HG03060 (cell line): Measurements from ENCODE around the gene TXNDC12.
A peak's percentile ranks its signal among the peaks of the same experiment; 100 is the strongest.
"Not testable (repeated sequence)": the region's sequence is repeated elsewhere in the genome, so short reads cannot be mapped to it uniquely, and the experiment has no call there.

ENCODE experiments used
- ATAC-seq: cut with Tn5 transposase; IDR thresholded peaks from one replicate; pipeline ENCODE4 v1.9.1; 2021; ENCODE audit warnings: low read depth, moderate number of reproducible peaks; ENCODE audit not compliant: unreplicated experiment

Gene TXNDC12

DNA sequence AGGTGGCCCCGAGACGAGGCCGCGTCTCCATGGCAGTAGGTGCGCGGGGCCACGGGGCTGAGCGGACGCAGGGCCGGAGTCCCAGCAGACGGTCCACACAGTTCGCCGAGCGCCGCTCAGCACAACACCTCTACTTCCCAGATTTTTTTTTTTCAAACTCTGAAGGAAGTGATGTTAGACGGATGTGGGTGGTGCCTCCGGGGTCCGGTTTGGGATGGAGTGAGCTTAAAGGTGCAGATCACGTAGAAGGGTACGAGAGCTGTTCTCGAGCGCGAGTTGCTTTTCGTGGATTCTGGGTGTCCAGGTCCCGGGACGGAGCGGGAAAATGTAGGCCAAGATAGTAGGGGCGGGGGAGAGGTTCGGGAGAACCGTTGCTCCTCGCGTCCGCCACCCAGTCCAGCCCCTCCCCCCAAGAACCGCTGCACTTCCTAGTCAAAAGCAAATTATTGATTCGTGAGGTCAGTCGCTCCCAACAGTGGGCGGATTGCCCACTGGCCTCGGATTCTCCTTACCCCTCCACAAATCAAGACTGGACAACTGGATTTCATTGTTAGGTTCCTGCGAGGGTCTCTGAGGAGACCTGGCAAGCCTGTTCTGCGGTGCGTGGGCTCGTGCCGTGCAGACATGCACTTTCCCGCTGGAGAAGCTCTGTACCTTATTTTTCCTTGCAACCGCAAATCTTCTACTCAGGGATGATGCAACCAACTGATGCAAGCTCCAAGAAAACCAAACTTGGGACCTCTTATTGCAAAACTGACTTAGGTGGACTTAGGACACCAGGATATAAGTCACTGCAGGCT is at the start of gene TXNDC12:
TXNDC12 (minus strand) TSS at position 126 of the 800 bp plus-strand sequence; CDS start at position 31, 95 bp downstream.
- peak; percentile 29 for ATAC-seq

DNA sequence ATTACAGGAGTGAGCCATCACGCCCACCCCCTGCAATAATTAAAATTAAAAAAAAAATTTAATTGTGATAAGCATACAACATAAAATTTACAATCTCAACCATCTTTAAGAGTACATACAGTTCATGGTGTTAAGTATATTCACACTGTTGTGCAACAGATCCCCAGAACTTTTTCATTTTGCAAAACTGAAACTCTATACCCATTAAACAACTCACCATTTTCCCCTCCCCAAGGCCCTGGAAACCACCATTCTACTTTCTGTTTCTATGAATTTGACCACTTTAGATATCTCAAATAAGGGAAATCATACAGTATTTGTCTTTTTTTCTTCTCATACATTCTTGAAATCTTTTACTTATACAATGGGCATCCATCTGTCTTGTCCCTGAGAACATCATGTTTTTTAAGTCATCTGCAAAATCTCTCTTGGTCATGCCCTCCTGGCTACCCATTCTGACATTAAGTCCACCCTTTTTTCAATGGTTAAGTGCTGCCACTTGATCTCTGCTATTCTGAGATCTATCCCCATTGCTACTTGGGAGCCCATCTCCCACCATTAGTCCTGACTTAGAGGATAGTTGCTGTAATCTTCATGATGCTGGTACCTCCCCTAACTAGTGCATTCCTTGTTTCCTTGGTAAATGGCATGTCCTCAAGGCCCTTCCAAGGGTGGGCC is 47.5 kb upstream of the TXNDC12 start:
- ATAC-seq, result no peak

DNA sequence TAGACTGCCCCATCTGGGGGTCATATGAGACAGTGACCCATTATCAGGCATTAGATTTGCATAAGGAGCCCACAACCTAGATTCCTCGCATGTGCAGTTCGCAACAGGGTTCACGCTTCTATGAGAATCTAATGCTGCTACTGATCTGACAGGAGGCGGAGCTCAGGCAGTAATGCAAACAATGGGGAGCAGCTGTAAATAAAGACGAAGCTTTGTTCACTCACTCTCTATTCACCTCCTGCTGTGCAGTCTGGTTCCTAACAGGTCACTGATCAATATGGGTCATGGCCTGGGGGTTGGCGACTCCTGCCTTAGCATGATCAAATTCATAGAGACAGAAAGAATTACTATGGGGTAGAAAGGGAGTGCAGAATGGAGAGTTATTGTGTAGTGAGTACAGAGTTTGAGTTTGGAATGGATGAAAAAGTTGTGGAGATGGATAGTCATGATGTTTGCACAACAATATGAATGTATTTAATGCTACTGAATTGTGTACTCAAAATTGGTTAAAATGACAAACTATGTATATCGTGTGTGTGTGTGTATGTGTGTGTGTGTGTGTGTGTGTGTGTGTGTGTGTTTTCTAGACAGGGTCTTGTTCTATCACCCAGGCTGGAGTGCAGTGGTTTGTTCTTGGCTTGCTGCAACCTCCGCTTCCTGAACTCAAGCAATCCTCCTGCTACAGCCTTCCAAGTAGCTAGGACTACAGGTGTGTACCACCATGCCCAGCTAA is 43.3 kb upstream of the TXNDC12 start:
- no peak for ATAC-seq

DNA sequence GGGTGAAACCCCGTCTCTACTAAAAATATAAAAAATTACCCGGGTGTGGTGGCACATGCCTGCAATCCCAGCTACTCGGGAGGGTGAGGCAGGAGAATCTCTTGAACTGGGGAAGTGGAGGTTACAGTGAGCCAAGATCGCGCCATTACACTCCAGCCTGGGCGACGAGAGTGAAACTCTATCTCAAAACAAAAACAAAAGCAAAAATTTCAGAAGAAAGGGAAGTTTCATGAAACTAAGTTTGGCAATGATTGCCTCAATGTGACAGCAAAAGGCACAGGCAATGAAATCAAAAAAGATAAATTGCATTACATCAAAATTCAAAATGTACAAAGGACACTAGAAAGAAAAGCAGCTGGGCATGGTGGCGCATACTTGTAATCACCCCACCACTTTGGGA is 41.2 kb upstream of the TXNDC12 start:
- no peak for ATAC-seq

DNA sequence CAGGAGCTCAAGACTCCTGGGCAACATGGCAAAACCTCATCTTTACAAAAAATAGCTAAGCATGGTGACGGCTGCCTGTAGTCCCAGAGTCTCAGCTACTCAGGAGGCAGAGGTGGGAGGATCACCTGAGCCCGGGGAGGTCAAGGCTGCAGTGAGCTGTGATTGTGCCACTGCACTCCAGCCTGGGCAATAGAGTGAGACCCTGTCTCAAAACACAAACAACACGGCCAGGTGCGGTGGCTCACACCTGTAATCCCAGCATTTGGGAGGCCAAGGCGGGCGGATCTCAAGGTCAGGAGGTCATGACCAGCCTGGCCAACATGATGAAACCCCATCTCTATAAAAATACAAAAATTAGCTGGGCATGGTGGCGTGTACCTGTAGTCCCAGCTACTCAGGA is 39.3 kb upstream of the TXNDC12 start:
- not testable (repeated sequence) for ATAC-seq

DNA sequence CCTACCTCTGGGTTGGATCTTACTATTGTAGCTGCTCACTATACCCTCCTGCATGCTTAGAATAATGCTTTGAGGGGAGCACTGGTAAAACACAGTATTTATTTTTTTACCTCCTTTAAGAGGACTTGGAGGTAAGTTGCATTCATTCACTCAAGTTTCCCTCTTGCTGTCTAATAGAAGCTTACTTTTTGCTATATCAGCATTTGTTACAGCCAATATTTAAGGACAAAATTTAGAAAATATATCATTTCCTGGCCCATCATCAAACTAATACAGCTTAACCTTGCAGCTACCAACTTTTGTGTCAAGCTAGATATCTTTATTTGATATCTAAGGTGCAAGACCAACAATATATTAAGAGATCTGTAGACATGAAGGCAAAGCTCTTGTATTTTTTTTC is 32.9 kb upstream of the TXNDC12 start:
- not testable (repeated sequence) for ATAC-seq

DNA sequence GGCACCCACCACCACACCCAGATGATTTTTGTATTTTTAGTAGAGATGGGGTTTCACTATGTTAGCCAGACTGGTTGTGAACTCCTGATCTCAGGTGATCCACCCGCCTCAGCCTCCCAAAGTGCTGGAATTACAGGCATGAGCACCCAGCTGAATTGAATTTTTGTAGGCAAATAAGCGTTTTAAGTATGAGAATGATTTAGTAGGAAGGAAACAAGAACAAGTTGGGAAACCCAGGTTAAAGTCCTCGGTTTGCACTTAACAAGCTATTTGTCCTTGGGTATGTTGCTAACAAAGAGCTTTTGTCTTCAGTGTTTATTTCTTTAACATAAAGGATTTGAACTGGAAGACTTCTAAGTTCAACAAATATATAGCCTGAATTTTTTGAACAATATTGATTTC is 25.0 kb upstream of the TXNDC12 start:
- no peak for ATAC-seq

DNA sequence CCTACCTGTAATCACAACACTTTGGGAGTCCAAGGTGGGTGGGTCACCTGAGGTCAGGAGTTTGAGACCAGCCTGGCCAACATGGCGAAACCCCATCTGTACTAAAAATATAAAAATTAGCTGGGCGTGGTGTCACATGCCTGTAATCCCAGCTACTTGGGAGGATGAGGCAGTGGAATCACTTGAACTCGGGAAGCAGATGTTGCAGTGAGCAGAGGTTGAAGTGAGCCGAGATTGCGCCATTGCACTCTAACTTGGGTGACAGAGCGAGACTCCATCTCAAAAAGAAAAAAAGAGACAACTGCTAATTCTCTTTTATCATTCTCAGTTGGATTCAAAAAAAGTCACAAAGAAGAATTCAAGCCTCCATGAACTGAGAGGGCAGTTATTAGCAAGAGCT is 22.3 kb upstream of the TXNDC12 start:
- not testable (repeated sequence) for ATAC-seq

DNA sequence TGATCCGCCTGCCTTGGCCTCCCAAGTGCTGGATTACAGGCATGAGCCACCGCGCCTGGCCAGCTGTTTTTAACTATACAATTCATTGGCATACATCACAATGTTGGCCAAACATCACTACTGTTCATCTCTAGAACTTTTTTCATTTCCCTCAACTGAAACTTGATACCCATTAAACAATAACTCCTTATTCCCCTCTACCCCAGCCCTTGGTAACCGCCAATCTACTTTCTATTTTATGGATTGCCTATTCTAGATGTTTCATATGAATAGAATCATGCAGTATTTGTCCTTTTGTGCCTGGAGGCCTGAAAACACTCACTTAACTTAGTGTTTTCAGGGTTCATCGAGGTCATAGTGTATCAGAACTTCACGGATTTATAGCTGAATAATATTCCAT is 17.3 kb upstream of the TXNDC12 start:
- no peak for ATAC-seq

DNA sequence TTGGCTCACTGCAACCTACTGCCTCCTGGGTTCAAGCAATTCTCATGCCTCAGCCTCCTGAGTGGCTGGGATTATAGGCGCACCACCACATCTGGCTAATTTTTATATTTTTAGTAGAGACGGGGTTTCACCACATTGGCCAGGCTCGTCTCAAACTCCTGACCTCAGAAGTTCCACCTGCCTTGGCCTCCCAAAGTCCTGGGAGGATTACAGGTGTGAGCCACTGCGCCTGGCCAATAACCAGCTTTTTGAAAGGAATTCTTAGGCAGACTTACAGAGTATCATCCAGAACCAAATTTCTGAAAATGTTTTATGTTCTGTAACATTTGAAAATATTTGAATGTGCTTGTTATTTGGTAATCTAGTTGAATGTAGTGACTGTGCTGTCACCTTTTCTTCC is 15.7 kb upstream of the TXNDC12 start:
- ATAC-seq, result no peak

DNA sequence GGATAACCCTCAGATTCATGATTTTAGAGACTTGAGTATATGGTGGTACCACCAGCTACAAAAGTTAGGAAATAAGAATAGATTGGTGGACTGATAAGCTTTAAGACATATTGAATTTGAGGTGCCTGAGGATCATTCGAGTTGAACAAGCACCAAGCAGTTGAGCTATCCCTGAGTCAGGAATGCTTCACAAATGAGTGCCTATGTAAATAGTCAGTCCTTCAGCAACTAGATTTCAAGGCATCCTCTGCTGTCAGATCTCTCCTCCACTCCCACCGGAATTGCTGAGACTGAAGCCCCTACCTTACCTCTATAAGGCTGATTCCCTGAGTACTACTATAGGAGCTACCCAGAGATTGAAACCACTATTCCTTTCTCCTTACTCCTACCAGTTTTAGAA is 8.2 kb upstream of the TXNDC12 start:
- no peak for ATAC-seq

DNA sequence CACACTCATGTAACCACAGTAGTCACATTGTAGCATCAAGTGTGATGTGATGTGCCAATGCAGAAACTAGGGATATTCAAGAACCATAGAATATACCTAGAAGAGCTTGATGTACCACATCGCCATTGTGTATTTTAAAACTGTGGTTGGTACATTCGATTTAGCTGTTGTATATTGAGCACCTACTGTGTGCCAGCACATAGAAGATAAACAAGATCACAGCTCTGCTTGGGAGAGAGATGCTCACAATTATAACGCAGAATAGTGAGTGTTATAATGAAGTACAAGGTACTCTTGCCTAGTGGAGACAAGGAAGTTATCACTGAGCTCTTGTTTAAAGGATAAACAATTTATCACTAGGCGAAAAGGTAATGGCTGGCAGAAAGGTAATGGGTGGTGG is 5.8 kb upstream of the TXNDC12 start:
- no peak for ATAC-seq

DNA sequence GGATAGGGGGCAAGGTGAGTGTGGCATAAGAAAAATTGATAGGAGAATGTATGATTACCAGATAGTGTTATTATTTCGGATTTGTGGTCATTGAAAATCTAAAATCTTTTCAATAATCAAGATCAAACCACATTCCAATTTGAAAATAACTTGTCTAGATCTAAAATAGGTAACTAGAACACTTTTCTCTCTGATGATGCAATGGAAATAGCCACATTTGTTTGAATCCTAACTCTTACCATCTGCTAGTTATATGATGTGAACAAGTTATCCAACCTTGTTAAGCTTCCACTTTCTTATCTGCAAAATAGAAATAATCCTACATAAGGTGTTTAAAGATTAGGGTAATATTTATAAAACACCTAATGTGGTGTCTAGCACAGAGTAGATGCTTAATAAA is 4.9 kb upstream of the TXNDC12 start:
- no peak for ATAC-seq

DNA sequence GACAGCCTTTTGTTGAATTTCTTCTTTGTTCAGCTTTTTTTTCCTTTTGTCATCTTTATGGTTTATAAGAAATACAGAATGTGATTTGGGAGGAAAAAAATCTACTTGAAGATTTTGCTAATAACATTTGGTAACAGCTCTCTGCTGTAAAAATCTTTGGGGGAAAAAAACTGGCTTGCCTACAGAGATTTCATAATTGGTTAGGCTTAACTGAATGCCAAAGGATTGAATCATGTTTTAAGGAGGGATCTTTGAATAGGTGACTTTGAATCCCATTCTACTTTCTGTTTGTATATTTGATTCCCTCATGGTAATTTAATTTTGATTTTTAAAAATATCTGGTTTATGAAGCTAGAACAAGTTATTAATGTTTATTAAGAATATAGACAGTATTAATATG is 4.3 kb upstream of the TXNDC12 start:
- no peak for ATAC-seq

DNA sequence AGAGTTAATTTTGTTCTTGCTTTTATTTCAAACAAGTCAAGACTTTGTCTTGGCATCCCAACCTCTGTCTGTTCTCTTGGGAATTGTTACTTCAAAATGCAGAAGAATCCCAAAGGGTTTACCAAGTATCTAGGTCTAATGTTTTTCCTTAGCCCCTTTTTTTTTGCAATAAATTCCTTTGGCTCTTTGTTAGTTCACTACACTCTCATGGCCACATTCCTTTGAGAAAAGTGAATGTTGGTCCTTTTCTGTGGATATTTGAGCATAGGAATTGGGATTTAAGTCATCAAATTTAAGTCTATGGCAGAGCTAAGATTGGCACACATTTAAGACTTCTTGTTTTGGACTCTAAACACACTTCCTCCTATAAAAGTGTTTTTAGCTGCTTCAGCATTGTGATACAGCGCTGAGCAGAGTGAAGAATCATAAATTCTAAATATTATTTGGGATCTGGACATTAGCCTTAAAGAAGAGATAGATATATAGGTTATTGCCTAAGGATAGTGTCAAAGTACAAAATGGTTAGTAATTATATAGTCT is 3.0 kb upstream of the TXNDC12 start:
- no peak for ATAC-seq

DNA sequence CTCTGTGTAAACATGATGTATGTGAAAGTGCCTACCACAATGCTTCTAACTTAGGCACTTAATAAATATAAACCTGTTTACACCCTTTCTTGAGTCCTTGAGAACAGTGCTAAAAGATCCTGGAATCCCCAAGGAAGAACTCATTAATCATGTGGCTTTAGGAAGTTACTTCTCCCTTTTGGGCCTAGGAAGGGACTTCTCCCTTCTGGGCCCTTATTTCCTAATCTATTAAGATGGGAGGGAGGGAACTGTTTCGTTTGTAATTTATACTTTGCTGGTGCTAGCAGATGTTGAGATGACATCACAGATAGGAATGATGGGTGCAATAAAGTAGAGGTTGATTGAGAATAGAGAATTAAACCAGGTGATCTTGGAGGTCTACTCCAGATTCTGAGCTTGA is 2.3 kb upstream of the TXNDC12 start:
- ATAC-seq, result no peak

DNA sequence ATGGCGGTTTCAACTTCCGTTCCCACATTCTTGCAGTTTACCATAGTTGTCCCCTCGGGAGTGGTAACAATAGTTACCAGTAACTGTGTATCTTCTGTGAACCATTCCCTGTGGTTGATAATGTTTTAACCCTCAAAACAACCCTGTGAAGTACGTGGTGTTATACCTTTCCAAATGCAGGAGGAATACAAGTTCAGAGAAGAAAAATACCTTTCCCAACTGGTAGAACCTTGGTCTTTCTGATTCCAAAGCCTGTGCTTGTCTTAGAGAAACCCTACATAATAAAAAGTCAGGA is 1.9 kb upstream of the TXNDC12 start:
- peak; percentile 45 for ATAC-seq

DNA sequence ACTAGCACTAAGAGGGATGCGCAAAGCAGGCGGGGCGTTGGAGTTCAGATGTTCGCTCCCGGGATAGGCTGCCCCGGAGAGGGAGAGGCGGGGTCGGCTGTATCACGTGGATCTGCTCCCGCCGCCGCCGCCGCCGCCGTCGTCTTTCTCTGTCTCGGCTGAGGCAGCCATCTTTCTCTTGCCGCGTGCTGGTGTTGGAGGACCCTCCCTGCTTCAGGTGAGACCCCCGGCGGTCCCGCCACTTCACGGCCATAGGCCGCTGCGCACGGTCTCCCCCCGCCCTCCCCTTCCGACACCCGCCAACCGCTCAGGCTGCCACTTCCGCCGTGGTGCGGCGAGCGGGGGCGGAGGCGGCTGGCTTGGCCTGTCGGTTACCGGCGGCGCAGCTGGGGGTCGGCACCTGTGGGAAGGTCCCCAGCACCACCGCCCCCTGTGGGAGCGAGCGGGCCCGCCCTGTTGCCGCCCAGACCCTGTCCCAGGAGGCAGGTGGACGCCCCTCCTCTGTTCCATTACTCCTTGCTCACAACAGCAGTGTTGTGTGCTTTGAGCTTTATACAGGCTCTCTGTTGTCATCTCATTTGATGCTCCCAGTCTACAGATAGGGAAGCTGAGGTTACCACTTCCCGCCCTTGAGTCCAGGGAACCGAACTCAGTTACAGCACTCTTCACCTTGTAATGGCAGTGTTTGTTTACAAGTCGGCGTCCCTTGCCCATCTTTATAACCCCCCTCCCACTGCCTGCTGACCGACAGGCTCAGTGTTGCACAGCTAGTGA is 1.4 kb upstream of the TXNDC12 start, which contains the start of gene BTF3L4:
BTF3L4 (plus strand) TSS at position 133 of the 774 bp plus-strand sequence. CDS start 3,553 bp downstream, outside the sequence.
- ATAC-seq, result peak; percentile 45

DNA sequence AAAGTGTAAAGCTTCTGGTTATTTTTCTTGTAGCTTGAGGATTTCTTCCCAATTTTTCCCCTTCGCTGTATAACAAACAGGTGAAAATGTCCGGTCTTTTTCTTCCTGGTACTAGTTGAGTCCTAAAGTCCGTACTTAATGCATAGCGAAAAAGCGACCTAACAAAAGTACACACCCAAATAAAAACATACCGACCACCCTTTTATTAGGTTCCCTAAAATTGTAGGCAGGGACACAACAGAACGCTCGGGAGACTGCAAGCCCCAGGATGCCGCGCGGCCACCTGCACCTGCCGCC is 823 bp upstream of the TXNDC12 start:
- ATAC-seq, result no peak

DNA sequence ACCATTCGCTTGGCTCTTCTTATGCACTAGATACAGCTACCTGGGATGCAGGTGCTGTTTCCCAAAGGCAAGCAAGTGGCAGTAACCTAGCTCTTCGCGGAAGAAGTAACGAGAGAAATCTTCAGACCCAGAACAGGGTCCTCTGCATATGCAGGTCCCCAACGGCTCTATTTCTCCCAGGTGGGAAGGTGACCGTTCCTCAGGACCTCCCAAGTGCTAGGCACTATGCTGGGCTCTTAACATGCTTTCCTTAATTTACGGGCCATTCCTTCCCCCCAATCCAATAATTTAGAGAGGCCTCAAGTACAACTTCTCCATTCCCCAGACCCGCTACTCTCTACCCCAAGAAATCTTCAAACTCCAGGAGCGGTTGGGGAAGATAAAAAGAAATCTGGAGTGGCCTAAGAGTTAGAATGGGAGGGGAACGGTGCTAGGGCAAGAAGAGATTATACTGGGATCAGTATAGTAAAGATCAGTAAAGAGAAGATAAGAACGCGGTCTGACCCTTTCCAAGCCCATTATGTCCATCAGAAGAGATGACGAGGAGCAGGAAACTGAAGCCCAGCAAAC is 410 bp downstream of the TXNDC12 start:
- no peak for ATAC-seq
